GM18858 (cell line): ENCODE results near the gene PGPEP1.
"Not testable (repeated sequence)": the region's sequence is repeated elsewhere in the genome, so short reads cannot be mapped to it uniquely, and the experiment has no call there.

Experiments
- ATAC-seq: cut with Tn5 transposase; IDR thresholded peaks from one replicate; pipeline ENCODE4 v1.9.1; 2021; ENCODE audit not compliant: unreplicated experiment

Gene PGPEP1

DNA sequence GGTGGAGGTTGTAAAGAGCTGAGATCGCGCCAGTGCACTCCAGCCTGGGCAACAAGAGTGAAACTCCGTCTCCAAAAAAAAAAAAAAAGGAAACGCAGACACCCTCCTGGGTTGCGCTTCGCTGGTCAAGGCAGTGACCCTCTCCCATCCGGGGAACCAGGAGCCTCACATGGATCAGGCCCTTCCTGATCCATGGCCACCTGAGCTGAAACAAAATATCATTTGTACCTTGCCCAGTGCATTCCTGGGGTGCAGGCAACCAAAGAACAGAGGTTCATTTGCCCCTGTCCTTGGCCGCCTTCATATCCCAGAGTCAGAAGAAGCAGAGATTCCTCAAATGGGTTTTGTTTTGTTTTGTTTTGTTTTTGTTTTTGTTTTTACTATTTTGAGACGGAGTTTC lies 9.5 kb upstream of the PGPEP1 start:
- no peak for ATAC-seq

DNA sequence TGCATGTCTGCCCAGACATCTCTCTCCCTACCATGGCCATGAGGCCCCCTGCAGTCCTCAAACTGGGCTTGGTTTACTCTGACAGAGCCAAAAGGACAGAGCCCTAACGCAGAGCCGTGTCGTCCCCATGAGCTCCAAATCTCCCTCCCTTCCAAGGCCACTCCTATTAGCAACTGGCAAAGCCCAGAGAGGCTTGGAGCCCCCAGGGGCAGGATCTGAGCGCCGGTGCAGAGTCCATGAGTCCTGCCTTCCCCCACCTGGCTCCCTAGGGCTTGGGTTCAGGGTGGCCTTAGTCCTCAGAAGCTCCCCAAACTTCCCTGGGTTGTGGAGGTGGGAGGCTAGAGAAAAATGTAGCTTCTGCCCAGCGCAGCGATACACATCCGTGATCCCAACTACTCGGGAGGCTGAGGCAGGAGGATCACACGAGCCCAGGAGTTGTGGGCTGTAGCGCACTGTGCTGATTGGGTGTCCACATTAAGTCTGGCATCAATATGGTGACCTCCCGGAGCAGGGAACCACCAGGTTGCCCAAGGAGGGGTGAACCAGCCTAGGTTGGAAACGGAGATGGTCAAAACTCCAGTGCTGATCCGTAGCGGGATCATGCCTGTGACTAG lies 7.4 kb upstream of the PGPEP1 start:
- ATAC-seq, result no peak

DNA sequence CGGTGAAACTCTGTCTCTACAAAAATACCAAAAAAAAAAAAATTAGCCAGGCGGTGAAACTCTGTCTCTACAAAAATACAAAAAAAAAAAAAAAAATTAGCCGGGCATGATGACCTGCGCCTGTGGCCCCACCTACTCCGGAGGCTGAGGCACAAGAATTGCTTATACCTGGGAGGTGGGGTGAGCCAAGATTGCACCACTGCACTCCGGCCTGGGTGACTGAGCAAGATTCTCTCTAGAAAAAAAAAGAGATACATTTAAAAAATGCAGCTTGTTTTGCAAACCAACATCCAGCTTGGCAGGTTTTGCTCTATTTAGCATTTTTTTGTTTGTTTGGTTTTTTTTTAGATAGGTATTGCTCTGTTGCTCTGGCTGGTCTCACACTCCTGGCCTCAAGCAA lies 6.7 kb upstream of the PGPEP1 start:
- no peak for ATAC-seq

- ATAC-seq, result no peak
These were observed 4.3 kb upstream of the PGPEP1 start for GRCh38 chr19:18336121-18336520.

GRCh38 chr19:18338541-18338940 lies 1.9 kb upstream of the PGPEP1 start:
- no peak for ATAC-seq

GRCh38 chr19:18339723-18340122 lies 675 bp upstream of the PGPEP1 start:
- ATAC-seq, result no peak

- ATAC-seq, result no peak
These were observed 831 bp downstream of the PGPEP1 start for GRCh38 chr19:18340990-18341868.

DNA sequence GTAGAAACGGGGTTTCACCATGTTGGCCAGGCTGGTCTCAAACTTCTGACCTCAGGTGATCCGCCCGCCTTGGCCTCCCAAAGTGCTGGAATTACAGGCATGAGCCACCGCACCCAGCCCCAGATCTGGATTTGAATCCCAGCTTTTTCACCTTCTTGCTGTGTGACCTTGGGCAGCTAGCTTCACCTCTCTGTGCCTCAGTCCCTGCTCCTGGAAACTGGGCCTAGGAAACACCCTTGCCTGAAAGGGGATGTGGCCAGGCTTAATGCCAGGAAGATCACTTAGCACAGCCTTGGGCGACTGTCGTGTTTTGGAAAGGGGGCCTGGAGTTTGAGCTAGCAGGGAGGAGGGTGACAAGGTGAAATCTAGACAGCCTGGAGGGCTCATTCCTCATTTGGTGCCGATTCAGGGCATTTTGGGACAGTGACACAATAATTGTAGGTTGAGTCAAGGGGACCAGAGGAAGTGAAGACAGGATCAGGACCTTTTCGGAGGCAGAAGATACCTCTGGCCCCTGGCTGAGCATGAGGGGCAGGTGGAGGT lies 1.8 kb downstream of the PGPEP1 start:
- no peak for ATAC-seq

- ATAC-seq, result no peak
These were observed 4.2 kb downstream of the PGPEP1 start for GRCh38 chr19:18344582-18344950.

GRCh38 chr19:18345296-18345695 lies 4.9 kb downstream of the PGPEP1 start:
- no peak for ATAC-seq

- no peak for ATAC-seq
These were observed 5.7 kb downstream of the PGPEP1 start for GRCh38 chr19:18346091-18346490.

- ATAC-seq, result no peak
These were observed 7.8 kb downstream of the PGPEP1 start for GRCh38 chr19:18348171-18348570.

GRCh38 chr19:18348818-18349339 lies 8.5 kb downstream of the PGPEP1 start:
- ATAC-seq, result not testable (repeated sequence)

- ATAC-seq, result no peak
These were observed 9.2 kb downstream of the PGPEP1 start for GRCh38 chr19:18349524-18350128.

GRCh38 chr19:18350490-18350889 lies 10.1 kb downstream of the PGPEP1 start:
- ATAC-seq, result no peak

DNA sequence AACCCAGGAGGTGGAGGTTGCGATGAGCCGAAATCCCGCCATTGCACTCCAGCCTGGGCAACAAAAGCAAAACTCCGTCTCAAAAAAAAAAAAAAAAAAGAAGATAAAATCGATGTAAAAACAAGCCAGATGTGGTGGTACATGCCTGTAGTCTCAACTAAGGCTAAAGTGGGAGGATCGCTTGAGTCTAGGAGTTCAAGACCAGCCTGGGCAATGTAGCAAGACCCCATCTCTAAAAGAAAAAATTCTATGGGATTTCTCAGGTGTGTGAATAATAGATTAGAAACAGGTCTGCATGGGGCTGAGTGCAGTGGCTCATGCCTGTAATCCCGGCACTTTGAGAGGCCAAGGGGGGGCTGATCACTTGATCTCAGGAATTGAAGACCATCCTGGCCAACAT lies 11.1 kb downstream of the PGPEP1 start:
- no peak for ATAC-seq

- ATAC-seq, result no peak
These were observed 13.1 kb downstream of the PGPEP1 start for GRCh38 chr19:18353378-18354005.

GRCh38 chr19:18354743-18355142 lies 14.3 kb downstream of the PGPEP1 start:
- ATAC-seq, result not testable (repeated sequence)

DNA sequence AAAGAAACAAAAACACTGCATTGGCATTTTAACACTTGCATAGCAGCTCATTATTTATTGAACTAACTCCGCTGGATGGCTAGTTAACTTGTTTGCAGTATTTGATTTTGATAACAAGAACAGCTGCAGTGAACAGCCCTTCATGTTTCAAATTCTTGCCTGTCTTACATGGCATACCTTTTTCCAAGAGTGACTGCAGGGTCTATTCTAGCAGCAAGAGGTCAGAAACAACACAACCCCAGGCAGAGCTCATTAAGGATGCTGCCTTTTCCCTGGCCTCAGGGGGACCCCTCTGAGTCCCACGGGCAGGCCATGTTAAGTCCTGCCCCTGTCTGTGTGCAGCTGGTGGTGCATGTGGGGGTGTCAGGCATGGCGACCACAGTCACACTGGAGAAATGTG lies 16.6 kb downstream of the PGPEP1 start:
- no peak for ATAC-seq

GRCh38 chr19:18361646-18362045 lies 21.2 kb downstream of the PGPEP1 start:
- ATAC-seq, result no peak

GRCh38 chr19:18362934-18363542 lies 22.6 kb downstream of the PGPEP1 start:
- no peak for ATAC-seq
